Measurements from ENCODE around the gene RNF44. TPM values are rescaled to one million over a fixed set of nuclear protein-coding genes. Genes with fewer than 3 reads are reported as not detected.

The RNF44 gene
- total and polyA plus RNA-seq, 4 donors = 3.2 to 6.4 (median 4.7) TPM

DNA sequence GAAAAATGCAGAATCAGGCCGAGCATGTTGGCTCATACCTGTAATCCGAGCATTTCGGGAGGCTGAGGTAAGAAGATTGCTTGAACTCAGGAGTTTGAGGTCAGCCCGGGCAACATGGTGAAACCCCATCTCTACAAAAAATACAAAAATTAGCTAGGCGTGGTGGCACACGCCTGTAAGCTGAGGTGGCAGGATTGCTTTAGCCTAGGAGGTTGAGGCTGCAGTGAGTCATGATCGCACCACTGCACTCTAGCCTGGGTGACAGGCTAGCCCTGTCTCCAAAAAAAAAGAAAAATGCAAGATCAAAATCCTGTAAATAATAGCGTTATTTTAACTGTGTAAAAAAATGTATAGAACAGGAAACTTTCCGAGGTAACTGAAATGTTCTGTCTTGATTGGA is 39.4 kb downstream of the RNF44 start:
- Histone ChIP-seq H3K27me3 (ENCODE audit: control insufficient read depth in 4 of 4, insufficient read depth in 4 of 4, low read length in 3 of 4) (no peaks in the 10 kb centered on the region), H3K9ac (ENCODE audit: low read depth in 1 of 2, low read length in 2 of 2) (no peak overlapping the region), H3K27ac (ENCODE audit: low read depth in 1 of 2, low read length in 2 of 2) (no peak overlapping the region), H3K4me3 (ENCODE audit: low read depth in 1 of 3, low read length in 3 of 3) (no peak overlapping the region), H3K36me3 (ENCODE audit: control insufficient read depth in 4 of 4, insufficient read depth in 3 of 4, low read depth in 1 of 4, low read length in 3 of 4) (peaks cover 10 to 80% (median 70%) of the 10 kb centered on the region in 4 donors), H3K9me3 (ENCODE audit: control insufficient read depth in 4 of 4, low read length in 3 of 4) (no peaks in the 10 kb centered on the region), H3K4me1 (ENCODE audit: control insufficient read depth in 4 of 4, insufficient read depth in 4 of 4, low read length in 3 of 4) (no peaks in the 10 kb centered on the region)
- no peak for TF ChIP-seq GABPA (IDR thresholded peaks at IDR 0.05 in 1 of 2, conservative IDR thresholded peaks at IDR 0.05 in 1 of 2)
- TF ChIP-seq, protein P1, sequence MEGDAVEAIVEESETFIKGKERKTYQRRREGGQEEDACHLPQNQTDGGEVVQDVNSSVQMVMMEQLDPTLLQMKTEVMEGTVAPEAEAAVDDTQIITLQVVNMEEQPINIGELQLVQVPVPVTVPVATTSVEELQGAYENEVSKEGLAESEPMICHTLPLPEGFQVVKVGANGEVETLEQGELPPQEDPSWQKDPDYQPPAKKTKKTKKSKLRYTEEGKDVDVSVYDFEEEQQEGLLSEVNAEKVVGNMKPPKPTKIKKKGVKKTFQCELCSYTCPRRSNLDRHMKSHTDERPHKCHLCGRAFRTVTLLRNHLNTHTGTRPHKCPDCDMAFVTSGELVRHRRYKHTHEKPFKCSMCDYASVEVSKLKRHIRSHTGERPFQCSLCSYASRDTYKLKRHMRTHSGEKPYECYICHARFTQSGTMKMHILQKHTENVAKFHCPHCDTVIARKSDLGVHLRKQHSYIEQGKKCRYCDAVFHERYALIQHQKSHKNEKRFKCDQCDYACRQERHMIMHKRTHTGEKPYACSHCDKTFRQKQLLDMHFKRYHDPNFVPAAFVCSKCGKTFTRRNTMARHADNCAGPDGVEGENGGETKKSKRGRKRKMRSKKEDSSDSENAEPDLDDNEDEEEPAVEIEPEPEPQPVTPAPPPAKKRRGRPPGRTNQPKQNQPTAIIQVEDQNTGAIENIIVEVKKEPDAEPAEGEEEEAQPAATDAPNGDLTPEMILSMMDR (IDR thresholded peaks at IDR 0.05; ENCODE audit: low read depth, low read length, missing input control) = no peak
- TF ChIP-seq YY1 (IDR thresholded peaks at IDR 0.05) = no peak
- no peak for TF ChIP-seq TAF1 (conservative IDR thresholded peaks at IDR 0.05)
- TF ChIP-seq HNF4G (IDR thresholded peaks at IDR 0.05) = no peak
- no peak for TF ChIP-seq RAD21 (IDR thresholded peaks at IDR 0.05)
- WGBS = 96% methylated on average over 9 of the region's 9 CpGs
- no peak for DNase-seq (ENCODE audit: low spot score)

DNA sequence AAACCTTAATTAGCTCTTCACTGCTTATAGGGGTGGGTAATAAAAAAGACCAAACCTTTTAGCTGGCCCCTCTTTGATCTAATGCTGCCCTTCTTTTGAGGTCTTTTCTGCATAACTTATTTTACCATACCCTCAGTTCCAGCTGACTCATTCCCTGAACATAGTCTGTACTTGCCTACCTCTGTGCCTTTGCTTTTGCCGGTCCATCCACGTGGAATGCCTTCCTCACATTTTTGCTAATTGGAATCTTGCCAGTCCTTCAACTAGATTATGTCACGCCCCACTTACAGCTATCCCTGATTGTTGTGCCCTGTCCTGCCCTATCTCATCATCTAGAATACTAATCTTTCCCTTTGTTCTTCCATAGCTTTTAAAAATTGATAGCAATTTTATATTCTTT is 44.8 kb downstream of the RNF44 start:
- peaks cover 7 to 76% (median 57%) of the 10 kb centered on the region in 4 donors for H3K36me3 ChIP-seq (ENCODE audit: control insufficient read depth in 4 of 4, insufficient read depth in 3 of 4, low read depth in 1 of 4, low read length in 3 of 4)

More for the DNA sequence above, 44.8 kb downstream of the RNF44 start:
- TF ChIP-seq, protein P2, sequence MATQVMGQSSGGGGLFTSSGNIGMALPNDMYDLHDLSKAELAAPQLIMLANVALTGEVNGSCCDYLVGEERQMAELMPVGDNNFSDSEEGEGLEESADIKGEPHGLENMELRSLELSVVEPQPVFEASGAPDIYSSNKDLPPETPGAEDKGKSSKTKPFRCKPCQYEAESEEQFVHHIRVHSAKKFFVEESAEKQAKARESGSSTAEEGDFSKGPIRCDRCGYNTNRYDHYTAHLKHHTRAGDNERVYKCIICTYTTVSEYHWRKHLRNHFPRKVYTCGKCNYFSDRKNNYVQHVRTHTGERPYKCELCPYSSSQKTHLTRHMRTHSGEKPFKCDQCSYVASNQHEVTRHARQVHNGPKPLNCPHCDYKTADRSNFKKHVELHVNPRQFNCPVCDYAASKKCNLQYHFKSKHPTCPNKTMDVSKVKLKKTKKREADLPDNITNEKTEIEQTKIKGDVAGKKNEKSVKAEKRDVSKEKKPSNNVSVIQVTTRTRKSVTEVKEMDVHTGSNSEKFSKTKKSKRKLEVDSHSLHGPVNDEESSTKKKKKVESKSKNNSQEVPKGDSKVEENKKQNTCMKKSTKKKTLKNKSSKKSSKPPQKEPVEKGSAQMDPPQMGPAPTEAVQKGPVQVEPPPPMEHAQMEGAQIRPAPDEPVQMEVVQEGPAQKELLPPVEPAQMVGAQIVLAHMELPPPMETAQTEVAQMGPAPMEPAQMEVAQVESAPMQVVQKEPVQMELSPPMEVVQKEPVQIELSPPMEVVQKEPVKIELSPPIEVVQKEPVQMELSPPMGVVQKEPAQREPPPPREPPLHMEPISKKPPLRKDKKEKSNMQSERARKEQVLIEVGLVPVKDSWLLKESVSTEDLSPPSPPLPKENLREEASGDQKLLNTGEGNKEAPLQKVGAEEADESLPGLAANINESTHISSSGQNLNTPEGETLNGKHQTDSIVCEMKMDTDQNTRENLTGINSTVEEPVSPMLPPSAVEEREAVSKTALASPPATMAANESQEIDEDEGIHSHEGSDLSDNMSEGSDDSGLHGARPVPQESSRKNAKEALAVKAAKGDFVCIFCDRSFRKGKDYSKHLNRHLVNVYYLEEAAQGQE (IDR thresholded peaks at IDR 0.05) = no peak
- TF ChIP-seq GABPA (IDR thresholded peaks at IDR 0.05 in 1 of 2, conservative IDR thresholded peaks at IDR 0.05 in 1 of 2) (no peak), RXRA (IDR thresholded peaks at IDR 0.05) (no peak), FOXA1 (IDR thresholded peaks at IDR 0.05) (no peak)
- TF ChIP-seq, protein P3, sequence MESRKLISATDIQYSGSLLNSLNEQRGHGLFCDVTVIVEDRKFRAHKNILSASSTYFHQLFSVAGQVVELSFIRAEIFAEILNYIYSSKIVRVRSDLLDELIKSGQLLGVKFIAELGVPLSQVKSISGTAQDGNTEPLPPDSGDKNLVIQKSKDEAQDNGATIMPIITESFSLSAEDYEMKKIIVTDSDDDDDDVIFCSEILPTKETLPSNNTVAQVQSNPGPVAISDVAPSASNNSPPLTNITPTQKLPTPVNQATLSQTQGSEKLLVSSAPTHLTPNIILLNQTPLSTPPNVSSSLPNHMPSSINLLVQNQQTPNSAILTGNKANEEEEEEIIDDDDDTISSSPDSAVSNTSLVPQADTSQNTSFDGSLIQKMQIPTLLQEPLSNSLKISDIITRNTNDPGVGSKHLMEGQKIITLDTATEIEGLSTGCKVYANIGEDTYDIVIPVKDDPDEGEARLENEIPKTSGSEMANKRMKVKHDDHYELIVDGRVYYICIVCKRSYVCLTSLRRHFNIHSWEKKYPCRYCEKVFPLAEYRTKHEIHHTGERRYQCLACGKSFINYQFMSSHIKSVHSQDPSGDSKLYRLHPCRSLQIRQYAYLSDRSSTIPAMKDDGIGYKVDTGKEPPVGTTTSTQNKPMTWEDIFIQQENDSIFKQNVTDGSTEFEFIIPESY (IDR thresholded peaks at IDR 0.05) = no peak
- no peaks in the 10 kb centered on the region for H3K27me3 ChIP-seq (ENCODE audit: control insufficient read depth in 4 of 4, insufficient read depth in 4 of 4, low read length in 3 of 4)
- WGBS = 76% methylated on average over 3 of the region's 3 CpGs
- H3K9ac ChIP-seq (ENCODE audit: low read depth in 1 of 2, low read length in 2 of 2) = no peak overlapping the region
- H3K27ac ChIP-seq (ENCODE audit: low read depth in 1 of 2, low read length in 2 of 2) = no peak overlapping the region
- H3K9me3 ChIP-seq (ENCODE audit: control insufficient read depth in 4 of 4, low read length in 3 of 4) = no peaks in the 10 kb centered on the region
- DNase-seq (ENCODE audit: low spot score) = no peak
- H3K4me1 ChIP-seq (ENCODE audit: control insufficient read depth in 4 of 4, insufficient read depth in 4 of 4, low read length in 3 of 4) = no peaks in the 10 kb centered on the region
- H3K4me3 ChIP-seq (ENCODE audit: low read depth in 1 of 3, low read length in 3 of 3) = no peak overlapping the region

All from liver (tissue), 9 donors.